Activated T-cell treated with anti-CD3 and anti-CD28 coated beads, Interleukin-2, amount 50 U/mL, for 24 hours (primary cell): ENCODE data around the gene STK10.

Experiments used
- DNase-seq: peaks from one replicate; pipeline ENCODE4 v3.0.0-alpha.2; 2020
- H3K27ac Mint-ChIP-seq: 2 replicates; pipeline ENCODE4 v1.8.0; 2020; ENCODE audit warnings: mild to moderate bottlenecking, mixed read lengths
- H3K27me3 Mint-ChIP-seq: 2 replicates; pipeline ENCODE4 v1.8.0; 2020; ENCODE audit warnings: mixed read lengths
- H3K36me3 Mint-ChIP-seq: 2 replicates; pipeline ENCODE4 v1.8.0; 2020; ENCODE audit warnings: low read depth, mixed read lengths
- H3K4me1 Mint-ChIP-seq: 2 replicates; pipeline ENCODE4 v1.8.0; 2020; ENCODE audit warnings: low read depth, mixed read lengths
- H3K4me3 Mint-ChIP-seq: 2 replicates; pipeline ENCODE4 v1.8.0; 2020; ENCODE audit warnings: mild to moderate bottlenecking, moderate library complexity, mixed read lengths
- H3K9me3 Mint-ChIP-seq: 2 replicates; pipeline ENCODE4 v1.8.0; 2020; ENCODE audit warnings: mixed read lengths

Gene STK10

GRCh38 chr5:172010278-172010677, 177.7 kb downstream of the STK10 start:
- peaks cover 24% of the 10 kb centered on the region for H3K4me1 Mint-ChIP-seq
- DNase-seq, result no peak
- H3K27me3 Mint-ChIP-seq, result no peaks in the 10 kb centered on the region
- H3K9me3 Mint-ChIP-seq, result no peaks in the 10 kb centered on the region
- no peak overlapping the region for H3K27ac Mint-ChIP-seq
- H3K36me3 Mint-ChIP-seq, result peaks cover 15% of the 10 kb centered on the region
- H3K4me3 Mint-ChIP-seq, result no peak overlapping the region

- no peaks in the 10 kb centered on the region for H3K27me3 Mint-ChIP-seq
- peaks cover 29% of the 10 kb centered on the region for H3K4me1 Mint-ChIP-seq
- no peak overlapping the region for H3K4me3 Mint-ChIP-seq
- H3K9me3 Mint-ChIP-seq, result no peaks in the 10 kb centered on the region
- DNase-seq, result no peak
- H3K27ac Mint-ChIP-seq, result no peak overlapping the region
- H3K36me3 Mint-ChIP-seq, result peaks cover 21% of the 10 kb centered on the region
These were observed 178.3 kb downstream of the STK10 start for GRCh38 chr5:172009536-172010270.

GRCh38 chr5:172008689-172009141, 179.3 kb downstream of the STK10 start:
- Mint-ChIP-seq H3K4me3 (no peak overlapping the region), H3K36me3 (peaks cover 21% of the 10 kb centered on the region), H3K27ac (peak overlapping the region; percentile 98), H3K4me1 (peaks cover 35% of the 10 kb centered on the region), H3K27me3 (no peaks in the 10 kb centered on the region), H3K9me3 (no peaks in the 10 kb centered on the region)
- no peak for DNase-seq

- peaks cover 26% of the 10 kb centered on the region for H3K36me3 Mint-ChIP-seq
- DNase-seq, result no peak
- H3K4me1 Mint-ChIP-seq, result peaks cover 41% of the 10 kb centered on the region
- peak overlapping the region; percentile 98 for H3K27ac Mint-ChIP-seq
- no peaks in the 10 kb centered on the region for H3K9me3 Mint-ChIP-seq
- peak overlapping the region; percentile 92 for H3K4me3 Mint-ChIP-seq
- no peaks in the 10 kb centered on the region for H3K27me3 Mint-ChIP-seq
These were observed 179.9 kb downstream of the STK10 start for GRCh38 chr5:172008111-172008455.

- Mint-ChIP-seq H3K36me3 (peaks cover 30% of the 10 kb centered on the region), H3K9me3 (no peaks in the 10 kb centered on the region), H3K4me1 (peaks cover 46% of the 10 kb centered on the region), H3K4me3 (peak overlapping the region; percentile 92), H3K27ac (peak overlapping the region; percentile 98), H3K27me3 (no peaks in the 10 kb centered on the region)
- peak; percentile 34 for DNase-seq
These were observed 180.6 kb downstream of the STK10 start for GRCh38 chr5:172007175-172008110.

GRCh38 chr5:172006321-172007174, 181.5 kb downstream of the STK10 start, which contains the start of gene FBXW11:
Gene FBXW11, minus strand, starts transcription at chr5:172006638. Its CDS starts 136 bp downstream, at chr5:172006502.
- no peaks in the 10 kb centered on the region for H3K9me3 Mint-ChIP-seq
- peaks cover 55% of the 10 kb centered on the region for H3K4me1 Mint-ChIP-seq
- H3K4me3 Mint-ChIP-seq, result peak within 1 kb of the TSS; percentile 92
- DNase-seq, result peak; percentile 94
- H3K27me3 Mint-ChIP-seq, result no peaks in the 10 kb centered on the region
- peaks cover 39% of the 10 kb centered on the region for H3K36me3 Mint-ChIP-seq
- peak within 1 kb of the TSS; percentile 98 for H3K27ac Mint-ChIP-seq

GRCh38 chr5:172005708-172006320, 182.2 kb downstream of the STK10 start:
- Mint-ChIP-seq H3K27me3 (no peaks in the 10 kb centered on the region), H3K36me3 (peaks cover 44% of the 10 kb centered on the region), H3K4me1 (peaks cover 62% of the 10 kb centered on the region), H3K9me3 (no peaks in the 10 kb centered on the region), H3K27ac (peak overlapping the region; percentile 94), H3K4me3 (peak overlapping the region; percentile 92)
- DNase-seq, result peak; percentile 66

GRCh38 chr5:172004824-172005237, 183.2 kb downstream of the STK10 start:
- peak overlapping the region; percentile 94 for H3K27ac Mint-ChIP-seq
- peaks cover 51% of the 10 kb centered on the region for H3K36me3 Mint-ChIP-seq
- no peaks in the 10 kb centered on the region for H3K27me3 Mint-ChIP-seq
- DNase-seq, result no peak
- peak overlapping the region; percentile 92 for H3K4me3 Mint-ChIP-seq
- H3K4me1 Mint-ChIP-seq, result peaks cover 72% of the 10 kb centered on the region
- no peaks in the 10 kb centered on the region for H3K9me3 Mint-ChIP-seq

GRCh38 chr5:172003746-172004145, 184.3 kb downstream of the STK10 start:
- Mint-ChIP-seq H3K36me3 (peaks cover 55% of the 10 kb centered on the region), H3K4me3 (peak overlapping the region; percentile 92), H3K27me3 (no peaks in the 10 kb centered on the region), H3K9me3 (no peaks in the 10 kb centered on the region), H3K4me1 (peaks cover 78% of the 10 kb centered on the region), H3K27ac (peak overlapping the region; percentile 94)
- no peak for DNase-seq

GRCh38 chr5:172002840-172003512, 185.0 kb downstream of the STK10 start:
- Mint-ChIP-seq H3K27ac (peak overlapping the region; percentile 94), H3K27me3 (no peaks in the 10 kb centered on the region), H3K4me1 (peaks cover 75% of the 10 kb centered on the region), H3K9me3 (no peaks in the 10 kb centered on the region), H3K4me3 (peak overlapping the region; percentile 92), H3K36me3 (peaks cover 56% of the 10 kb centered on the region)
- DNase-seq, result no peak

- Mint-ChIP-seq H3K4me1 (peaks cover 75% of the 10 kb centered on the region), H3K9me3 (no peaks in the 10 kb centered on the region), H3K4me3 (no peak overlapping the region), H3K27ac (peak overlapping the region; percentile 65), H3K36me3 (peaks cover 61% of the 10 kb centered on the region), H3K27me3 (no peaks in the 10 kb centered on the region)
- no peak for DNase-seq
These were observed 185.7 kb downstream of the STK10 start for GRCh38 chr5:172002310-172002709.

- no peak for DNase-seq
- H3K4me3 Mint-ChIP-seq, result no peak overlapping the region
These were observed 188.1 kb downstream of the STK10 start for GRCh38 chr5:171999877-172000276.

GRCh38 chr5:171999100-171999499, 188.9 kb downstream of the STK10 start:
- Mint-ChIP-seq H3K27me3 (no peaks in the 10 kb centered on the region), H3K36me3 (peaks cover 67% of the 10 kb centered on the region), H3K27ac (no peak overlapping the region), H3K4me1 (peaks cover 85% of the 10 kb centered on the region), H3K4me3 (no peak overlapping the region), H3K9me3 (no peaks in the 10 kb centered on the region)
- no peak for DNase-seq

More at GRCh38 chr5:171999877-172000276, 188.1 kb downstream of the STK10 start:
- H3K4me1 Mint-ChIP-seq, result peaks cover 87% of the 10 kb centered on the region
- H3K27me3 Mint-ChIP-seq, result no peaks in the 10 kb centered on the region
- H3K9me3 Mint-ChIP-seq, result no peaks in the 10 kb centered on the region
- peaks cover 65% of the 10 kb centered on the region for H3K36me3 Mint-ChIP-seq
- H3K27ac Mint-ChIP-seq, result no peak overlapping the region
